Urinary bladder (tissue), 4 donors: ENCODE data around the gene SHISA7. TPM values are rescaled to one million over a fixed set of nuclear protein-coding genes. Genes with fewer than 3 reads are reported as not detected.
A peak's percentile ranks its signal among the peaks of the same experiment; 100 is the strongest.
"Not testable (repeated sequence)": the region's sequence is repeated elsewhere in the genome, so short reads cannot be mapped to it uniquely, and the experiment has no call there.

Source experiments
- DNase-seq: peaks from one replicate; pipeline ENCODE4 v3.0.0-alpha.2; 2015; ENCODE audit errors: extremely low spot score
- H3K27ac ChIP-seq: one replicate; pipeline ENCODE4 v1.5.1; 2013; ENCODE audit warnings: low read depth, mild to moderate bottlenecking, moderate library complexity
- H3K36me3 ChIP-seq: one replicate; pipeline ENCODE4 v1.6.1; 2013; ENCODE audit warnings: mild to moderate bottlenecking, moderate library complexity; ENCODE audit not compliant: insufficient read depth
- H3K4me1 ChIP-seq: one replicate; pipeline ENCODE4 v1.6.1; 2013; ENCODE audit warnings: mild to moderate bottlenecking, moderate library complexity; ENCODE audit not compliant: insufficient read depth
- H3K4me3 ChIP-seq: one replicate; pipeline ENCODE4 v1.5.1; 2013; ENCODE audit warnings: low read depth, low read length
- WGBS: extraction: QIAGEN DNeasy Blood & Tissue Kit; methylation state at CpG from one replicate; pipeline ENCODE4 v1.1.7; 2013; 5-methylcytosine and 5-hydroxymethylcytosine counted together
- polyA plus RNA-seq: library from polyadenylated mRNA; stranded (reverse); fragments of 200-250 nt; gene quantifications from one replicate; pipeline ENCODE4 v1.2.3, GENCODE V29; 2013
- total RNA-seq: library from RNA; depleted of rRNA; stranded (reverse); fragments of >200 nt; gene quantifications from one replicate; pipeline ENCODE4 v1.2.3, GENCODE V29; 2014
- donor health status: healthy with polysubstance abuse.
- donor health status: healthy.

SHISA7 gene
- total and polyA plus RNA-seq, 2 donors, result 0.05 to 0.16 TPM

- no peak overlapping the region for H3K27ac ChIP-seq
- H3K4me3 ChIP-seq, result peak overlapping the region; percentile 26
- WGBS, result 3% methylated on average over 57 of the region's 57 CpGs
- no peak for DNase-seq
- H3K36me3 ChIP-seq, result no peaks in the 10 kb centered on the region
- no peaks in the 10 kb centered on the region for H3K4me1 ChIP-seq
Measured at GRCh38 chr19:55451965-55452748, 9.1 kb upstream of the SHISA7 start.

- Histone ChIP-seq H3K4me3 (peak overlapping the region; percentile 26), H3K27ac (no peak overlapping the region), H3K4me1 (no peaks in the 10 kb centered on the region), H3K36me3 (no peaks in the 10 kb centered on the region)
- WGBS, result 1% methylated on average over 77 of the region's 80 CpGs
- no peak for DNase-seq
Measured at GRCh38 chr19:55451163-55451964, 8.3 kb upstream of the SHISA7 start.

- Histone ChIP-seq H3K4me1 (no peaks in the 10 kb centered on the region), H3K4me3 (no peak overlapping the region), H3K27ac (no peak overlapping the region), H3K36me3 (no peaks in the 10 kb centered on the region)
- no peak for DNase-seq
- 34% methylated on average over 16 of the region's 16 CpGs for WGBS
Measured at GRCh38 chr19:55449469-55449868, 6.4 kb upstream of the SHISA7 start.

GRCh38 chr19:55448175-55448490 lies 5.0 kb upstream of the SHISA7 start:
- not testable (repeated sequence) for H3K27ac ChIP-seq, DNase-seq, H3K4me3 ChIP-seq, H3K4me1 ChIP-seq, H3K36me3 ChIP-seq
- WGBS, result 87% methylated on average over 5 of the region's 5 CpGs

- Histone ChIP-seq H3K27ac (no peak overlapping the region), H3K36me3 (no peaks in the 10 kb centered on the region), H3K4me3 (no peak overlapping the region), H3K4me1 (no peaks in the 10 kb centered on the region)
- no peak for DNase-seq
- WGBS, result 31% methylated on average over 16 of the region's 16 CpGs
Measured at GRCh38 chr19:55447421-55448174, 4.5 kb upstream of the SHISA7 start.

- Histone ChIP-seq H3K4me3 (no peak overlapping the region), H3K36me3 (no peaks in the 10 kb centered on the region), H3K4me1 (no peaks in the 10 kb centered on the region), H3K27ac (no peak overlapping the region)
- no peak for DNase-seq
- 67% methylated on average over 8 of the region's 8 CpGs for WGBS
Measured at GRCh38 chr19:55446060-55446459, 3.0 kb upstream of the SHISA7 start.

- no peak for DNase-seq
- Histone ChIP-seq H3K4me3 (no peak overlapping the region), H3K36me3 (no peaks in the 10 kb centered on the region), H3K4me1 (no peaks in the 10 kb centered on the region), H3K27ac (no peak overlapping the region)
- WGBS, result 42% methylated on average over 11 of the region's 11 CpGs
Measured at GRCh38 chr19:55444646-55445045, 1.5 kb upstream of the SHISA7 start.

- no peaks in the 10 kb centered on the region for H3K4me1 ChIP-seq
- 40% methylated on average over 18 of the region's 18 CpGs for WGBS
- H3K27ac ChIP-seq, result no peak overlapping the region
- no peak for DNase-seq
- no peaks in the 10 kb centered on the region for H3K36me3 ChIP-seq
- no peak overlapping the region for H3K4me3 ChIP-seq
Measured at GRCh38 chr19:55443824-55444480, 852 bp upstream of the SHISA7 start.

GRCh38 chr19:55442372-55442961 lies 633 bp downstream of the SHISA7 start:
- Histone ChIP-seq H3K4me1 (no peaks in the 10 kb centered on the region), H3K36me3 (no peaks in the 10 kb centered on the region), H3K4me3 (no peak overlapping the region), H3K27ac (no peak overlapping the region)
- under 1% methylated on average over 72 of the region's 72 CpGs for WGBS
- DNase-seq, result no peak

- Histone ChIP-seq H3K36me3 (no peaks in the 10 kb centered on the region), H3K27ac (no peak overlapping the region), H3K4me3 (no peak overlapping the region), H3K4me1 (no peaks in the 10 kb centered on the region)
- 2% methylated on average over 39 of the region's 39 CpGs for WGBS
- no peak for DNase-seq
Measured at GRCh38 chr19:55441692-55442321, 1.3 kb downstream of the SHISA7 start.

GRCh38 chr19:55441319-55441691 lies 1.8 kb downstream of the SHISA7 start:
- 5% methylated on average over 21 of the region's 21 CpGs for WGBS
- DNase-seq, result no peak
- Histone ChIP-seq H3K4me1 (no peaks in the 10 kb centered on the region), H3K4me3 (no peak overlapping the region), H3K27ac (no peak overlapping the region), H3K36me3 (no peaks in the 10 kb centered on the region)

- no peak overlapping the region for H3K27ac ChIP-seq
- H3K36me3 ChIP-seq, result no peaks in the 10 kb centered on the region
- H3K4me1 ChIP-seq, result no peaks in the 10 kb centered on the region
- WGBS, result 9% methylated on average over 39 of the region's 39 CpGs
- no peak overlapping the region for H3K4me3 ChIP-seq
- no peak for DNase-seq
Measured at GRCh38 chr19:55440411-55441105, 2.5 kb downstream of the SHISA7 start.
